Activated T-helper 9 cell treated with anti-CD3 and anti-CD28 coated beads, Interleukin-2, amount 50 U/mL, for 16 hours (primary cell): ENCODE measurements around the gene SDK1.
"Not testable (repeated sequence)": the region's sequence is repeated elsewhere in the genome, so short reads cannot be mapped to it uniquely, and the experiment has no call there.

Experiments used
- DNase-seq: peaks from one replicate; pipeline ENCODE4 v3.0.0-alpha.2; 2020; ENCODE audit warnings: low read depth

SDK1 gene

DNA sequence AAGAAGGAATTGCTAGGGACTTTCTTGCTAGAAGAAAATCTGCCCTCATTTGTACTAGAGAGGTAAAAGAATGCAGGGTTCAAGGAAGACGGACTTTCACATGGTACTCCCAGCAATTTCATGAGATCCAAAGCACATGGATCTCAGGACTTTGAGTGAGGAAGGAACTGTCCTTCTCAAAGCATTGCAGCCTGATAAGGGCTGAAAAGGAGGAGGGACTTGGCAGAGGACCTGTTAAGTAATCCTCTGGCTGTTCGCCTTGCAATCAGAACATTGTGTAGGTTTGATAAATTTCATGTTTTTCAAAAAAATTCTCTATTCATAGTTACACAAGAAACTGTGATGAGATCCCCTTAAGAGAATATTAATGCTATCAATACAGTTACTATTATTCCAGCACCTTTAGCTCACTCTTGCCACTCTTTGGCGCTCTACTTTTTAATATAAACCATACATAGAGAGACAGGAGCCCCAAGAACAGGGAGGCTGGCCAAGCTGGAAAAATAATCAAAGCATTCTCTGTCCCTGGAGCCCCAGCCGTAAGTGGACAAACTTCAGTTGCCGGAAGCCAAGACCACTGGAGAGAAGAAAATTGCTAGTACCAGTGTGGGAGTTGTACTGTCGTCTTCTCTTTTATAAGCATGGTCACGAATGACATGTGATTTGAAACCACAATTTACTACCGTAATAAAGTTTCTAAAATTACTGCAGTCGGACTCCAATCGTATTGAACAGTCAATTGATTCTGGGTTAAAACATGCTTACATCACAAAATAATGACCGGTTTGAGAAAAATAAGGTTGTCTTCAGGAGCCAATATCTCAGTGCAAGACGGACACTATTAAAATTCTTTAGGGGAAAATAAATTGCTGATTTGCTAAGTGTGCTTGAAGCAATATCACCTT, 424.4 kb downstream of the SDK1 start:
- no peak for DNase-seq

DNA sequence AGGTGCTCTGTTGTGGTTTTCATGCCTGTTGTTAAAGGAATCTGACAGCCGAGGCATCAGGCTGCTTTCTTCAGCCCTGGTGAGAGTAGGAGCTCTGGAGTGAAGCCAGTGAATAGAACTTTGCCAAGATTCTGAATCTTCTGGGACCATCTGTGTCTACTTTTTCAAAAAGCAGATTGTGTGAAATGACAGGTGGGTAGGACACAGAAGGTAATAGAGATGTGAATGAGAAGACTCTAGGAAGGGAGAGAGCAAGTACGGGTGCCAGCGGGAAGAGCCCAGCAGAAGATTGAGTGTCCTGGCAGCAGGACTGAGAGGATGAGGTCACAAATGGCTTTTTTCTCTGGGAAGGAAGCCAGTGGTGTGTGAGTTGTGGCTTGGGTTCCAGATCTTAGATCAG, 429.2 kb downstream of the SDK1 start:
- no peak for DNase-seq

DNA sequence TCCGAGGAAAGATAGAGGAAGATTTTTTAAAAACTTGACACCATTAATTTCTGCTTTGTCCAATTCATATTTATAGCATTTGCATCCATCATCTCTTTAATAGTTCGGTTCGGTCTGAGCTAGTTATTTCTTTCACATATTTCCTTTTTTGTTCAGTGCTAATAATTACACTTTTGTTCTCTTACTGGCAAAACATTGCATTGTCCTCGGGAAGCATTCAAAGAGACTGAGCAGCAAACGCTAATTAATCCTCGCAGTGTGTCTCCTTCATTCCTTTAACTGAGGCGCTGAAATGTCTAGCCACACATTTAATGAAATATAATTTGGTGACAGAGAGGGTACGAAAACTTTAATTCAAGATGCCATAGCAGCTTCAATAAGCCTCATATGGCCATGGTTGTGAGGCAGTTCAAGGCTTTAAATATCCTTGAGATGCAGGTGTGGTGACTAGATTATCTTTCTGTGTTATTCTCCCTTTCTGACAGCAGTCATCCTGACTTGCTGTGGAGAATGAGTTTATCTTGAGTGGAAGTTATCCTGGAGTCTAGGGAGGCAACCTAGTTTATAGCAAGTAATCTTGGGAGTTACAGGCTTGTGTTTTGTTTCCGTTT, 431.4 kb downstream of the SDK1 start:
- no peak for DNase-seq

DNA sequence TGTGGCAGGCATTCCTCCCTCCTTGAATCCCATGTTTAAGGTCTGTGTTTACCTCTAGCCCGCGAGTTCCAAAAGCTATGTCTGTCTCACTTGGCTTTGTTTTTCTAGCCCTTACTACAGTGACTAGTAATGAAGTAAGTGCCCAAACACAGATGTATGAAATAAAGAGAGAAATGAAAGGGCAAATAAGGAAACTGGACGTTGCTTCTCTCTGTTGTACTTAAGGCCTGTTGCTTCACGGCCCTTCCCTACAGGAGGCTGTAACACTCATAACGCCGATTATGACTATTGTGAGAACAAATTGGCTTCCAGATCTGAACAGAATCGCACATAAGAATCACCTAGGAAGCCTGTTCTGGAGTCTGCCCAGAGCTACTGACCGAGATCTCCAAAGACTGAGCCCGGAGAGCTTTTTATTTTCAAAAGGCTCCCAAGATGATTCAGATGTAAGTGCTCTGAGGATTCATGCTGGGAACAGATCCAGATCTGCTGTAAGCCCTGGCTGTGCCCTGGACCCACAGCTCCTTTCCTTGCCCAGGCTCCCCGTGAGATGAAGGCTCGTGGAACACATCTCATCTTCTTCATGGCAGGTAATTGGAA, 432.6 kb downstream of the SDK1 start:
- DNase-seq, result no peak

DNA sequence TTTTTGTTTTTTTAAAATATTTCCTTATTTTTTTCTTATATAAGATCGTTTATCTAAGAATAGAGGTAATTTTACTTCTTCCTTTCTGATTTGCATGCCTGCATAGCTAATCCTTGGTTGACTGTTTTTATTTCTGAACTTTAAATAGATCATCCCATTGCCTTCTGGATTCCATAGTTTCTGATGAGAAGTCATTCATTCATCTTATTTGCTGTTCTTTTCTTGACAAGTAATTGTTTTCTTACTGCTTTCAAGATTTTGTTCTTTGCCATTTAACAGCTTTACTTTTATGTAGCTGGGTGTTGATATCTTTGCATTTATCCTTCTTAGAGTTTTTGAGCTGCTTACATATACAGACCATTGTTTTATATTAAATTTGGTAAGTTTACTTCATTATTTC, 437.9 kb downstream of the SDK1 start:
- no peak for DNase-seq

DNA sequence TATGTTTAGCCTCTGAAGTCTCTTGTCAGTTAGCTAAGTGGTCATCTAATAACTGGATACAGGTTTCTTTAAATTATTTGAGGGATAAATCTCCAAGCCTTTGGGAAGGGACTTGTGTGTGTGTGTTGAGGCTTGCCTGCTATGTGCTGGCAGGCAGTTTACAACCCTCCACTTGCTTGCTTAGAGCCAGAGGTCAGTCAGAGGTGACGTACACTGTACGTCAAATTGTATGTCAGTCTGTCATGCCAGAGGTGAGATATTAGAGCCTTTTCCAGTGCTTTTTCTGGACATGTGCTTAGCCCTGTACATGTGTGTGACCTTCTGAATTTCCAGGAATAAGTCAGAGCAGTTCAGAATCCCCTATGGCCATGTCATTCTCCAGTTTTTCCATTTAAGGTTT, 438.9 kb downstream of the SDK1 start:
- no peak for DNase-seq

DNA sequence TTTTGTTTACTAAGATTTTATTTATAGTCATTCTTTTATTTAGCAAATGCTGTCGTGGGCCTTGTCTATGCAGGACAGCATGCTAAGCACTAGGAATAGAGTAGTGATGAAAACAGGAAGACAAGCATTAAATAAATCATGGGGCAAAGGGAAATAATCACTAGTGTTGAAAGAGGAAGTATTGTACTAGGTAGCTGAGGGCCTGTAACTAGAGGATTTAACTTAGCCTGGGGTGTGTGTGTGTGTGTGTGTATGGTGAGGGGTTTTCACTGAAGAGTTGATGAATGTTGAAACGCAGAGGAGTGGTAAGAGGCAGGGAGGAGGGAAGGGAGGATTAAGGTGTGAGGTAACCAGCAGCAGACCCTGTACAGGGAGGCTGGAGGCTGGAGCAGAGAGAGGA, 446.4 kb downstream of the SDK1 start:
- no peak for DNase-seq

DNA sequence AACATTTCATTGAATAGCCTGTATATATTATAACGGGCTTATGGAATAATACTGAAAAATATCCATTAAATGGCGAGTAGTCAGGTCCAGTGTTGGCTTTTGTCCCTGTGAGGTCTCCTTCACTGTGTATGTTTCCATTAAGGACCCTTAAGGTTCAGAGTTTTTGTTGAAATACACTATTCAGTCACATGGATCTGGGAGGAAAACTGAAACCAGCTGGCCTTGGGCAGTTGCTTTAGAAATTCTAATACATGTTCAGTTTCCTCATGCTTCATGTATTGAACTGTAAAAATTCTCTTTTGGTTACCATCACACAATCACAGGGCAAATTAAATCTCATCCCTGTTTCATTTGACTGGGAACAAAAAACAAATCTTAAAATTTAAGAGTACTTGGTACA, 447.3 kb downstream of the SDK1 start:
- no peak for DNase-seq

DNA sequence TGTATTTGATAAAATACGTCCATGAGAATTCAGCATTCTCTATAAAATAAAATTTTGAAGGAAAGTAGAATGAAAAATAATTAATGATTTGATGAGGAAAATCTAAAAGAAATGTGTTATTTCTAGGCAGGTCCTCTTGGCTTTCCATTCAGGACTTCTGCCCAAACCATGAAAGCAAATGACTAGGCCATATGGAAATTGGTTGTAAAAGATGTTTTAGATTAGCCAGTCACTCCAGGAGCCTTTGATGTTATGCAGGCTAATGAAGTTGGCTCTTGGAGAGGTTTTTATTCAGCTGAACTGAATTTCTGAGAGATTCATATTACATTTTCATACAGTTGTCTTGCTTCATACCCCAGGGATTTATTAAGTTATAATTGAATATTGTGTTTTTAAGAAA, 452.8 kb downstream of the SDK1 start:
- DNase-seq, result no peak

DNA sequence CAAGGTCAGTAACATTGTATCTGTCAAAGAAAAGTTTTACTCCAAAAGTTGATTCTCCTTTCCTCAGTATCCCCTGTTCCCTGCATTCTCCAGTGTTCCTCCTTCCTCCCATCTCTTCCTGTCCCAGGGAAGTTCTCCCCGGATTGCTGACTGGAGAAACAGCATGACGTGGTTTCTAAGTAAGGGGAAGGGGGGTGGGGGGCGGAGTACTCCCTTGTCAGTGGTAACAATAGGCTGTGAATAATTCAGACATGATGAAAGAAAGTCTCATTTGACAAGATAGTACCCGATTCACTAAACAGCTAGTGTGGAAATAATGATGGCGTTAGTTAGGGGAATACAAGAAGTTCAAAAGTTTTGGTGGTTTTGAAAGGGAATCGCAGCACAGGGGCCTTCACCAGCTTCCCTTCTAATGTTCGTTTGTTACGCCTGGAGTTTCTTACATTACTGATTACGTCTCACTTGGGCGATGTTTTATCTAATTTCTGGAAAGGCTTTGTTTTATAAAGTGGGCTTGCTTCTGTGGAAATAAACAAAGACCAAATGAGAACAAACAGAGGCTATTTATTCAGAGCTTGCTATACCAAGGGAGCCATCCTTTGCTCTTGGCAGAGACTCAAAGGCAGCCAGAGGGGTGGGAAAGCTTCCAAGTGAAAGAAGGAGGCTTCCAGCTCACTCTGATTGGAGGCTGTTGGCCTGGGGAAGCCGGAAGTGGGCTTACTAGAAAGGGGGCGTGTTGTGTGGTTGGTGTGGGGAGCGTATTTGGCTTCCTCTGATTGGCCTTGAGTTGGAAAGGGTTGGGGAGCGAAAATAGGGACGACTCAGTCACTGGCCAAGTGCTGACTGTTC, 453.7 kb downstream of the SDK1 start:
- no peak for DNase-seq

DNA sequence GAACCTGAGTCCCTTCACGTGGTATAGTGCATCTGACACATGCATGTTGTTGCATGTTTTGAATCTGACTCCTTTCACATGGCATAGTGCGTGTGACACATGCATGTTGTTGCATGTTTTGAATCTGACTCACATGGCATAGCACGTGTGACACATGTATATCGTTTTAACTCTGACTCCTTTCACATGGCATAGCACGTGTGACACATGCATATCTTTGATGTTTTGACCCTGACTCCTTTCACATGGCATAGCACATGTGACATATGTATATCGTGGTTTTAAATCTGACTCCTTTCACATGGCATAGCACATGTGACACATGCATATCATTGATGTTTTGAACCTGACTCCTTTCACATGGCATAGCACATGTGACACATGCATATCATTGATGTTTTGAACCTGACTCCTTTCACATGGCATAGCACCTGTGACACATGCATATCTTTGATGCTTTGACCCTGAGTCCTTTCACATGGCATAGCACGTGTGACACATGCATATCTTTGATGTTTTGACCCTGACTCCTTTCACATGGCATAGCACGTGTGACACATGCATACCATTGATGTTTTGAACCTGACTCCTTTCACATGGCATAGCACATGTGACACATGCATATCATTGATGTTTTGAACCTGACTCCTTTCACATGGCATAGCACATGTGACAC, 454.9 kb downstream of the SDK1 start:
- DNase-seq, result not testable (repeated sequence)

DNA sequence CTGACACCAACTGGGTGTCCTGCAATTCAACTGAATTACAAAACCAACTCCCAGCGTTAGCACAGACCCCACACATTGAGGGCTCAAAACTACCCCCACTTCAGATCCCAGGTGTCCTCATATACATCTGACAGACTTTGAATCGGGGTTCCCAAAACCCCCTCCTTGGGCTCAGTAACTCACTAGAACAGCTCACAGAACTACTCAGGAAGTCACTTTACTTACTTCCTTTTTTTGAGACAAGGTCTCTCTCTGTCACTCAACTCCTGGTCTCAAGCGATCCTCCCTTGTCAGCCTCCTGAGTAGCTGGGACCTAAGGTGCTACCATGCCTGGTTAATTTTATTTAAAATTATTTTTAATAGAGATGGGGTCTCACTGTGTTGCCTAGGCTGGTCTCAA, 456.0 kb downstream of the SDK1 start:
- DNase-seq, result no peak

DNA sequence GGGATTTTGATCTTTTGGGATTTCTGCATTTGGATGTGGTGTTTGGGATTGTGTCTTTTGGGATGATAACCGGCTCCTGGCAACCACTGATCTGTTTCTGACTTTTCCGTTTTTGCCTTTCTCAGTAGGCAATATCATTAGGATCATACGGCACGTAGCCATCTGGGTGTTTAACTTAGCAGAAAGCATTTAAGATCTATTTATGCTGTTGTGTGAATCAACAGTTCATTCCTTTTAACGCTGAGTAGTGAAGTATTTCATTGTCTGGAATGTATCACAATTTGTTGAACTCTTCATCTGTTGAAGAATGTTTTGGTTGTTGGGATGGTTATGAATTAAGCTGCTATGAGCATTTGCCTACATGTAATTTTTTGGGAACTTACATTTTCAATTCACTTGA, 459.6 kb downstream of the SDK1 start:
- no peak for DNase-seq

DNA sequence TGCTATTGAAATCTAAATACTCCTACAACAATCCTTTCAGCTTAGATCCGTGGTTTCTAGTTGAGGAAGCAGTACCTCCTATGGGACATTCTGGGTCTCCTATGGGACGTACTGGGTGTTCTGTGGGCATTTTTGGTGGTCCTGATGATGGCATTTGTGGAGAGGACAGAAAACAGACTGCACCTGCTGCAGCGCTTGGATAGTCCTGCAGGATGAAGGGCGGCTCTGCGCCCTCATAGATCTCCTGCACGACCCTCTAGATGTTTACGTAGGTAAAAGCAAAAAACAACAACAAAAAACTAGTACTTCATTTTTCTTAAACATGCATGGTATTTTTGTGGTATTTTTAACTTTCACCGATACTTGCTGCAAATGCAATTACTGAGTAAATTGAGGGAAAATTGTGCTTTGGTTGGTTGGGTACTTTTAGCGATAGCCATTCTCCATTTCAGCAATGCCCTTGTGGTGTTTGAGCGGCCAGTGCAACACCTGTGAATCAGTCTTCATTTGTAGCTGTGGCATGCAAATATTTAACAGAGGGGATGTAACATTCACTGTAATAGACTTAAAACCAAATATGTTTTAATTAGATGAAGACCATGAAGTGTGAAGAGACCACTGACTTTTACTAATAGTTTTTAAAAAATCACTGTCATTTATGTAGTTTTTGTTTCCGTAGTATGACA, 461.2 kb downstream of the SDK1 start:
- DNase-seq, result no peak

DNA sequence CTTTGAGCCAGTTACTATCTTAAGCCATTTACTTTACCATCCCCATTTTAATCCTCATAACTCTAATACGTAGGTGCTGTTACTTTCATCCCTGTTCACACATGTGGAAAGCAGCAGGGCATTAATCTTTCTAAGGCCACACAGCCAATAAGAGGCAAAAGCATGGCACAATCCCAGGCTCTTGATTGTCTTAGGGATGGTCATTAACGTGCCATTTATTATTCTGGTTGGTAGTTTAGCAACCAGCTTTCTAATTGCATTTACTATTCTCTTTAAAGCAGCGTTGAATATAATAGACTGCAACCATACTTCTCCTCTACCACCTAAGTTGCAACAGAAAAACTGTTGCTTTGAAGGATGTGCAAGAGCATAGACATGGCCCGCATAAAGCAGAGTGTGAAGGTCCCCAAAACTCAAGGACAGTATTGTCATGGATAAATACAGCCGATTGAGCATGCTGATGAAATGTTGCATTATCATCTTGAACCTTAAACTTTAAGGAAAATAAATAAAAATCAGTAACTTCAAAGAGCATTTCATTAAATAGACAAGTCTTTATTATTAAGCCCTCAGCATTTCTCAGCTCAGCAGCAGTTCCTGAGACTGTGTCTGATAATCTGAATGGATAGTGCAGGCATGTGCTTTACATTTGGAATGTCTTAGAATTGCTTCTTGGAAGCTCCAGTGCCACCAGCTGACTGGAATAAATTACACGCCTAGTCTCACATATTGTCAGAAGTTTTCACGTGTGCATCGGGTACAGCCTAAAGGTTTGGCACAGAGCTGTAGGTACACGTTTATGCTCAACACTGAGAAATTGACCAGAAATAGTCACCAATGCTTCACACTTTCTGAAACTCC, 467.1 kb downstream of the SDK1 start:
- DNase-seq, result no peak

DNA sequence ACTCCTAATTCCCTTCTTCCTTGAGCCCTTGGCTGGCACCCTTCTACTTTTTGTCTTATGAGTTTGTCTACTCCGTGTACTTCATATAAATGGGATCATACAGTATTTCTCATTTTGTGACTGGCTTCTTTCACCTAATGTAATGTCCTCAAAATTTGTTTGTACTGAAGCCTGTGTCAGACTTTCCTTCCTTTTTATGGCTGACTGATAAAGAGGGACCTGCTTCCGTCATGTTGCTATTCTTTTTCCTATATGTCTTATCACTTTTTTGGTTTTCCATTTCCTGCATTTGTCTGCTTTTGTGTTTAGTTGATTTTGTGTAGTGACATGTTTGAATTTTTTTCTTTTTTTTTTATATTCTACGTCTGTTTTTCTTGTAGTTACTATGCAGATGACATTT, 470.9 kb downstream of the SDK1 start:
- DNase-seq, result no peak

DNA sequence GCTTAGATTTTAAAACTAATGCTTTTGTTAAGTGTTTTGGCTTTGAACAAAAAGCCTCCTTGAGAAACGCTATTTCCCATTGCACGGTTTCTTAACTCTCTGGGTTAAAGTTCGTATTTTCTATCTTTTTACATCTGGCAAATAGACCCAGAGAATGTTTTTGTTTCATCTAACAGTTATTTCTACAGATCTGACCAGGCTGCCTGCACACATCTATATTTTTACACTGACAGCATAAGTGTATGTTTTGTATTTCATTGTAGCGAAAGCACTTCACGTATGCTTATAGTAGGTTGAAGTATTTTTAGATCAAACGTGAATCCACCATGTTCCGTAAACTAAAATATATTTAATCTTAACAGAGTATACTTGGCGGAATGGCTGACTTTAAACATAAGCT, 477.3 kb downstream of the SDK1 start:
- no peak for DNase-seq

DNA sequence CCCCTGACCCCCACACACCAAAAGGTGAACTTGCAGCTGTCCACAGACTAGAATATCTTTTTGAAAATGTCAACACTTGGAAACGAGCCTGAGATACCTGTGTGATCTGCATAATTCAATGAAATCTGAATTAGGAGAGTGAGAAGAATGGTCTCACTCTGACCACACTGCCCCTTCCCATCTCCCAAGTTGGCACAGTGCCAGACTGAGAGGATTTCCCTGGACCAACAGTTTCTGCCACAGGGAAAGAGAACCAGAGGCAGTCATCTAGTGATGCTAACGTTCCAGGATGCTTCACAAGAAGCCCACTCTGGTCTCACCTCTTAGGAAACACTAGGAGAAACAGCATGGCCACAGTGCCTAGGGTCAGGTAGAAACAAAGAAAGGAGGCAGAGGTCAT, 479.0 kb downstream of the SDK1 start:
- no peak for DNase-seq

DNA sequence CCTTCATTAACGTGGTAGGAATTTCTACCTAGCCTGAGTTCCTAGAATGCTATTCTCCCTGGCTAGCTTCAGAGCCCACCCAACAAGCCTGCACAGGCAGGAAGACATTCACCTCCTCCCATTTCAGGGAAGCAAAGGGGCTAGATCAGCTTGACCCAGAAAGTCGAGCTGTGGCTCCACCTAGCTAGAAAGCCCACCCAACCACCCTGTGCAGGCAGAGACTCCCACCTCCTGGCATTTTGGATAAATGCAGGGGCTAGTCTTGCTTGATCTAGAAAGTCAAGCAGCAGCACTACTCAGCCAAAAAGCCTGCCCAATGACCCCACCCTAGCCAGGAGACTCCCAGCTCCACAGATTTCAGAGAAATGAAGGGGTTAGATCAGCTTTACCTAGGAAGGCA, 479.5 kb downstream of the SDK1 start:
- DNase-seq, result no peak

DNA sequence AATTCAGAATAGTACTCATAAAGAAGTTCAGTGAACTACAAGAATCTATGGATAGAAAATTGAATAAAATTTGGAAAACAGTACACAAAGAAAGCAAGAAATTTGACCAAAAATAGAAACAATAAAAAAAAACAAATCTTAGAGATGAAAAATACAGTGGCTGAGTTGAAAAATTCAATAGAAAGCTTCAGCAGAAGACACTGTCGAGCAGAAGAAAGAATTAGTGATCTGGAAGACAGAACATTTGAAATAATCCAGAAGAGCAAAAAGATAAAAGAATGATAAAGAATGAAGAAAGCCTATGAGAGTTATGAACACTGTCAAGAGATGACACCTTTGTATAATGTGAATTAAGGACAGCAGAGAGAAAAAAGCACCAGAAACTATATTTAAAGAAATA, 480.6 kb downstream of the SDK1 start:
- no peak for DNase-seq
